HepG2 (cell line): ENCODE data around the gene CCDC97. TPM values are rescaled to one million over a fixed set of nuclear protein-coding genes. Genes with fewer than 3 reads are reported as not detected.
A peak's percentile ranks its signal among the peaks of the same experiment; 100 is the strongest.

Experiments
- CHD4 ChIP-seq: fragments of 200-600 bp; sonication (generic); IDR thresholded peaks from 2 replicates; pipeline ENCODE4 v1.7.0; 2017; ENCODE audit warnings: mild to moderate bottlenecking, low read length, borderline replicate concordance
- JDP2 ChIP-seq: sonication (generic); formaldehyde crosslinking; IDR thresholded peaks from 2 replicates; pipeline ENCODE4 v1.8.1; 2022; ENCODE audit warnings: missing genetic modification reagents, borderline replicate concordance
- PHF8 ChIP-seq: sonication (generic); formaldehyde crosslinking; IDR thresholded peaks from 2 replicates; pipeline ENCODE4 v1.5.0; 2020; ENCODE audit warnings: missing genetic modification reagents
- POLR2A ChIP-seq, 2 experiments: IDR thresholded peaks; 2 replicates each; pipeline ENCODE4 v1.6.1; 2011; ENCODE audit warnings: low read depth in 2 of 2, low read length in 2 of 2, mild to moderate bottlenecking in 1 of 2, moderate library complexity in 1 of 2; ENCODE audit not compliant: insufficient read depth in 1 of 2
- POLR2AphosphoS5 ChIP-seq: IDR thresholded peaks from 2 replicates; pipeline ENCODE4 v1.6.1; 2012; ENCODE audit warnings: low read depth, low read length
- POLR2G ChIP-seq: fragments of 200-400 bp; formaldehyde crosslinking; IDR thresholded peaks from 2 replicates; pipeline ENCODE4 v1.6.1; 2018; ENCODE audit warnings: mild to moderate bottlenecking, low read depth, low read length, moderate library complexity
- RNF2 ChIP-seq: fragments of 450-650 bp; conservative IDR thresholded peaks from 2 replicates; pipeline ENCODE4 v1.6.1; 2016; ENCODE audit warnings: low read depth
- SIN3A ChIP-seq: IDR thresholded peaks from 2 replicates; pipeline ENCODE4 v1.6.1; 2011; ENCODE audit warnings: low read depth, mild to moderate bottlenecking, control low read depth, low read length, borderline replicate concordance
- SSRP1 ChIP-seq: IDR thresholded peaks from 2 replicates; pipeline ENCODE4 v1.6.1; 2016; ENCODE audit warnings: control low read depth
- STAG1 ChIP-seq: sonication (generic); formaldehyde crosslinking; IDR thresholded peaks from 2 replicates; pipeline ENCODE4 v1.4.0; 2020; ENCODE audit warnings: missing genetic modification reagents
- TEAD3 ChIP-seq: optimal IDR thresholded peaks from 2 replicates; pipeline ENCODE3; 2016; ENCODE audit warnings: borderline replicate concordance
- ZBTB21 ChIP-seq: sonication (generic); formaldehyde crosslinking; IDR thresholded peaks from 2 replicates; pipeline ENCODE4 v1.4.0; 2020; ENCODE audit warnings: missing genetic modification reagents
- ZNF143 ChIP-seq: sonication (generic); formaldehyde crosslinking; IDR thresholded peaks from 2 replicates; pipeline ENCODE4 v1.4.0; 2020; ENCODE audit warnings: missing genetic modification reagents
- ZNF782 ChIP-seq: sonication (generic); formaldehyde crosslinking; IDR thresholded peaks from 2 replicates; pipeline ENCODE4 v1.4.0; 2020; ENCODE audit warnings: missing genetic modification reagents, mild to moderate bottlenecking, borderline replicate concordance
- ZNF850 ChIP-seq: sonication (generic); formaldehyde crosslinking; conservative IDR thresholded peaks from 2 replicates; pipeline ENCODE4 v1.9.0; 2021; ENCODE audit warnings: mild to moderate bottlenecking, missing genetic modification reagents
- ZSCAN30 ChIP-seq: sonication (generic); formaldehyde crosslinking; IDR thresholded peaks from 2 replicates; pipeline ENCODE4 v1.5.0; 2020; ENCODE audit warnings: mild to moderate bottlenecking, missing genetic modification reagents
- polyA plus RNA-seq, 8 experiments: library from polyadenylated mRNA; depleted of rRNA in 3 of 8; stranded (reverse) in 7 of 8; unstranded in 1 of 8; fragments of >200 nt; fragmentation: Illumina TruSeq in 4 of 8; extraction: Trizol in 4 of 8; gene quantifications; 2 replicates each; pipeline versions ENCODE4 v1.2.1 to v1.2.3, GENCODE V29; 2011 to 2016; ENCODE audit warnings: low read depth in 4 of 8, missing spikeins in 1 of 8, mixed read lengths in 1 of 8; ENCODE audit not compliant: insufficient read depth in 1 of 8
- total RNA-seq, 5 experiments: library from RNA; depleted of rRNA; stranded (reverse); fragments of >200 nt; fragmentation: Illumina TruSeq; extraction: Trizol; gene quantifications; 2 replicates each; pipeline ENCODE4 v1.2.3, GENCODE V29; 2016; ENCODE audit warnings: low read depth in 1 of 5
- TF ChIP-seq, protein P1 (sequence below): sonication (generic); formaldehyde crosslinking; IDR thresholded peaks from 2 replicates; pipeline ENCODE4 v1.5.0; 2020; ENCODE audit warnings: mild to moderate bottlenecking, missing genetic modification reagents, borderline replicate concordance
- TF ChIP-seq, protein P2 (sequence below): sonication (generic); formaldehyde crosslinking; IDR thresholded peaks from 2 replicates; pipeline ENCODE4 v1.8.0; 2022; ENCODE audit warnings: mild to moderate bottlenecking, missing genetic modification reagents; ENCODE audit not compliant: insufficient replicate concordance
- TF ChIP-seq, protein P3 (sequence below): IDR thresholded peaks from 2 replicates; pipeline ENCODE4 v1.6.1; 2016; ENCODE audit warnings: missing genetic modification reagents, missing compliant biosample characterization
- TF ChIP-seq, protein P4 (sequence below): sonication (generic); formaldehyde crosslinking; IDR thresholded peaks from 2 replicates; pipeline ENCODE4 v1.5.1; 2020; ENCODE audit warnings: mild to moderate bottlenecking, moderate library complexity, missing genetic modification reagents
- TF ChIP-seq, protein P5 (sequence below): sonication (generic); formaldehyde crosslinking; IDR thresholded peaks from 2 replicates; pipeline ENCODE4 v1.8.0; 2022; ENCODE audit warnings: mild to moderate bottlenecking, missing genetic modification reagents, borderline replicate concordance

The CCDC97 gene
- total and polyA plus RNA-seq, 2 of the 13 experiments (the other 11 are each of a cell fraction or from before 2014, with no cell fraction given) = 6.2 to 7.3 TPM

DNA sequence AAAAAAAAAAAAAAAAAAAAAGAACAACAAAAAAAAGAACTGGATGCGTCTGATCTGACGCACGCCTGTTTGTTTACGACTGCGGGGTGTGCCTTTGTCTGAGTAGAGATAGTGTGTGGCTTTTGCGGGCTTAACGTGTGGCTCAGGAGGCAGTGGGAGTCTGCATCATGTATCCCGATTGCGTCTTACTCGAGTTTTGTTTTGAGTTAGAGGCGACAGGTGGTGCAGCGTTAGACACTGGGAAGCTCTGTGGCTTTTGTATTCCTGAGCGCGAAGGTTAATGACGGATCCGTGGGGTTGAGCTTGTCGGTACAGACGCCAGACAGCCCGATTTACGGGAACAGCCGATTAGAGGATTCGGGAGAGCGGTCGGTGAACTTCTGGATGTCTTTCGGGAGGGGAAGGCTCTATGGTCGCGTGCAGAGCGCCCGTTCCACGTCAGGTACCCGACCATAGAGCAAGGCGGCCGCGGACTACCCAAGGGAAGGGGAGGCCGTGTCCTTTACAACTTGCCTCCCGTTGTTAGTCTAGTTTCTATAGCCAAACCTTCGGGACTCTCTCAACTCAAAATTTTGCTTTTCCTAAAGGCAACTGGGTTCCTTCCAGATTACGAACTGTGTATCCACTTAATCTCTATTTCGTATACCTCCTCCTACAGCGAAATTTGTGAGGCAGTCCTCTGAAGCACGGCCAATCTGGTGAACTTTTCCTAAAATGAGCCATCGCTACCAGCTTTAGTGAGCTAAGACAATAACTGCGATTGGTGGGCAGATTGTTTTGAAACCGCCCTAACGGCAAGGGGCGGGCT lies 46.7 kb upstream of the CCDC97 start (continued):
- TF ChIP-seq, protein P1, sequence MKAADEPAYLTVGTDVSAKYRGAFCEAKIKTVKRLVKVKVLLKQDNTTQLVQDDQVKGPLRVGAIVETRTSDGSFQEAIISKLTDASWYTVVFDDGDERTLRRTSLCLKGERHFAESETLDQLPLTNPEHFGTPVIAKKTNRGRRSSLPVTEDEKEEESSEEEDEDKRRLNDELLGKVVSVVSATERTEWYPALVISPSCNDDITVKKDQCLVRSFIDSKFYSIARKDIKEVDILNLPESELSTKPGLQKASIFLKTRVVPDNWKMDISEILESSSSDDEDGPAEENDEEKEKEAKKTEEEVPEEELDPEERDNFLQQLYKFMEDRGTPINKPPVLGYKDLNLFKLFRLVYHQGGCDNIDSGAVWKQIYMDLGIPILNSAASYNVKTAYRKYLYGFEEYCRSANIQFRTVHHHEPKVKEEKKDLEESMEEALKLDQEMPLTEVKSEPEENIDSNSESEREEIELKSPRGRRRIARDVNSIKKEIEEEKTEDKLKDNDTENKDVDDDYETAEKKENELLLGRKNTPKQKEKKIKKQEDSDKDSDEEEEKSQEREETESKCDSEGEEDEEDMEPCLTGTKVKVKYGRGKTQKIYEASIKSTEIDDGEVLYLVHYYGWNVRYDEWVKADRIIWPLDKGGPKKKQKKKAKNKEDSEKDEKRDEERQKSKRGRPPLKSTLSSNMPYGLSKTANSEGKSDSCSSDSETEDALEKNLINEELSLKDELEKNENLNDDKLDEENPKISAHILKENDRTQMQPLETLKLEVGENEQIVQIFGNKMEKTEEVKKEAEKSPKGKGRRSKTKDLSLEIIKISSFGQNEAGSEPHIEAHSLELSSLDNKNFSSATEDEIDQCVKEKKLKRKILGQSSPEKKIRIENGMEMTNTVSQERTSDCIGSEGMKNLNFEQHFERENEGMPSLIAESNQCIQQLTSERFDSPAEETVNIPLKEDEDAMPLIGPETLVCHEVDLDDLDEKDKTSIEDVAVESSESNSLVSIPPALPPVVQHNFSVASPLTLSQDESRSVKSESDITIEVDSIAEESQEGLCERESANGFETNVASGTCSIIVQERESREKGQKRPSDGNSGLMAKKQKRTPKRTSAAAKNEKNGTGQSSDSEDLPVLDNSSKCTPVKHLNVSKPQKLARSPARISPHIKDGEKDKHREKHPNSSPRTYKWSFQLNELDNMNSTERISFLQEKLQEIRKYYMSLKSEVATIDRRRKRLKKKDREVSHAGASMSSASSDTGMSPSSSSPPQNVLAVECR (CRISPR knock-in tag) = peak; percentile 12; the same call in 1 of the 2 replicates
- no peak for TF ChIP-seq ZSCAN30
- no peak for TF ChIP-seq ZBTB21 (CRISPR knock-in tag)
- TF ChIP-seq ZNF782 (CRISPR knock-in tag) = no peak
- TF ChIP-seq, protein P2, sequence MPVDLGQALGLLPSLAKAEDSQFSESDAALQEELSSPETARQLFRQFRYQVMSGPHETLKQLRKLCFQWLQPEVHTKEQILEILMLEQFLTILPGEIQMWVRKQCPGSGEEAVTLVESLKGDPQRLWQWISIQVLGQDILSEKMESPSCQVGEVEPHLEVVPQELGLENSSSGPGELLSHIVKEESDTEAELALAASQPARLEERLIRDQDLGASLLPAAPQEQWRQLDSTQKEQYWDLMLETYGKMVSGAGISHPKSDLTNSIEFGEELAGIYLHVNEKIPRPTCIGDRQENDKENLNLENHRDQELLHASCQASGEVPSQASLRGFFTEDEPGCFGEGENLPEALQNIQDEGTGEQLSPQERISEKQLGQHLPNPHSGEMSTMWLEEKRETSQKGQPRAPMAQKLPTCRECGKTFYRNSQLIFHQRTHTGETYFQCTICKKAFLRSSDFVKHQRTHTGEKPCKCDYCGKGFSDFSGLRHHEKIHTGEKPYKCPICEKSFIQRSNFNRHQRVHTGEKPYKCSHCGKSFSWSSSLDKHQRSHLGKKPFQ (CRISPR knock-in tag) = no peak
- peak; percentile 38; the same call in 1 of the 2 replicates for TF ChIP-seq SIN3A
- TF ChIP-seq, protein P3, sequence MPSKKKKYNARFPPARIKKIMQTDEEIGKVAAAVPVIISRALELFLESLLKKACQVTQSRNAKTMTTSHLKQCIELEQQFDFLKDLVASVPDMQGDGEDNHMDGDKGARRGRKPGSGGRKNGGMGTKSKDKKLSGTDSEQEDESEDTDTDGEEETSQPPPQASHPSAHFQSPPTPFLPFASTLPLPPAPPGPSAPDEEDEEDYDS = peak; percentile 97
- no peak for TF ChIP-seq TEAD3 (CRISPR knock-in tag)
- peak; percentile 88 for TF ChIP-seq POLR2AphosphoS5
- TF ChIP-seq SSRP1 (CRISPR knock-in tag) = no peak
- no peak for TF ChIP-seq RNF2
- TF ChIP-seq PHF8 (CRISPR knock-in tag) = peak; percentile 30; the same call in 1 of the 2 replicates
- TF ChIP-seq POLR2A (IDR thresholded peaks at IDR 0.05; ENCODE audit: insufficient read depth in 1 of 2, low read depth in 2 of 2, low read length in 2 of 2) = peak; percentile 61 to 84; a peak in 3 of 4 replicates
- TF ChIP-seq, protein P4, sequence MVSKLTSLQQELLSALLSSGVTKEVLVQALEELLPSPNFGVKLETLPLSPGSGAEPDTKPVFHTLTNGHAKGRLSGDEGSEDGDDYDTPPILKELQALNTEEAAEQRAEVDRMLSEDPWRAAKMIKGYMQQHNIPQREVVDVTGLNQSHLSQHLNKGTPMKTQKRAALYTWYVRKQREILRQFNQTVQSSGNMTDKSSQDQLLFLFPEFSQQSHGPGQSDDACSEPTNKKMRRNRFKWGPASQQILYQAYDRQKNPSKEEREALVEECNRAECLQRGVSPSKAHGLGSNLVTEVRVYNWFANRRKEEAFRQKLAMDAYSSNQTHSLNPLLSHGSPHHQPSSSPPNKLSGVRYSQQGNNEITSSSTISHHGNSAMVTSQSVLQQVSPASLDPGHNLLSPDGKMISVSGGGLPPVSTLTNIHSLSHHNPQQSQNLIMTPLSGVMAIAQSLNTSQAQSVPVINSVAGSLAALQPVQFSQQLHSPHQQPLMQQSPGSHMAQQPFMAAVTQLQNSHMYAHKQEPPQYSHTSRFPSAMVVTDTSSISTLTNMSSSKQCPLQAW (CRISPR knock-in tag) = no peak
- TF ChIP-seq, protein P5, sequence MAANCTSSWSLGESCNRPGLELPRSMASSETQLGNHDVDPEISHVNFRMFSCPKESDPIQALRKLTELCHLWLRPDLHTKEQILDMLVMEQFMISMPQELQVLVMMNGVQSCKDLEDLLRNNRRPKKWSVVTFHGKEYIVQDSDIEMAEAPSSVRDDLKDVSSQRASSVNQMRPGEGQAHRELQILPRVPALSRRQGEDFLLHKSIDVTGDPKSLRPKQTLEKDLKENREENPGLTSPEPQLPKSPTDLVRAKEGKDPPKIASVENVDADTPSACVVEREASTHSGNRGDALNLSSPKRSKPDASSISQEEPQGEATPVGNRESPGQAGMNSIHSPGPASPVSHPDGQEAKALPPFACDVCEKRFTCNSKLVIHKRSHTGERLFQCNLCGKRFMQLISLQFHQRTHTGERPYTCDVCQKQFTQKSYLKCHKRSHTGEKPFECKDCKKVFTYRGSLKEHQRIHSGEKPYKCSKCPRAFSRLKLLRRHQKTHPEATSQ (CRISPR knock-in tag) = 0 out of 2 replicates have a peak, but pooled peaks have one; percentile 7
- 0 out of 2 replicates have a peak, but pooled peaks have one; percentile 0 for TF ChIP-seq CHD4
- peak; percentile 41; the same call in 1 of the 2 replicates for TF ChIP-seq ZNF143 (CRISPR knock-in tag)
- no peak for TF ChIP-seq JDP2 (CRISPR knock-in tag)
- no peak for TF ChIP-seq ZNF850
- TF ChIP-seq STAG1 (CRISPR knock-in tag) = no peak
- TF ChIP-seq POLR2G = peak; percentile 78
